H9 (cell line): ENCODE data around the gene PASK. TPM values are rescaled to one million over a fixed set of nuclear protein-coding genes. Genes with fewer than 3 reads are reported as not detected.

ENCODE experiments used
- DNase-seq: peaks from one replicate; pipeline ENCODE4 v3.0.0-alpha.2; 2017
- H2AFZ ChIP-seq: one replicate; pipeline ENCODE4 v1.6.1; 2013; ENCODE audit warnings: mild to moderate bottlenecking, low read length, control low read depth, moderate library complexity
- H2AK5ac ChIP-seq: 2 replicates; pipeline ENCODE4 v1.6.1; 2013; ENCODE audit warnings: low read length, control low read depth, mixed read lengths; ENCODE audit not compliant: insufficient read length
- H2BK120ac ChIP-seq: one replicate; pipeline ENCODE4 v1.6.1; 2013; ENCODE audit warnings: low read depth, mild to moderate bottlenecking, low read length, control low read depth, inconsistent platforms; ENCODE audit not compliant: poor library complexity, severe bottlenecking
- H2BK12ac ChIP-seq: 2 replicates; pipeline ENCODE4 v1.6.1; 2013; ENCODE audit warnings: low read length, control low read depth, mixed read lengths, low read depth; ENCODE audit not compliant: insufficient read length
- H2BK15ac ChIP-seq: 2 replicates; pipeline ENCODE4 v1.6.1; 2013; ENCODE audit warnings: low read depth, low read length, control low read depth
- H2BK20ac ChIP-seq: one replicate; pipeline ENCODE4 v1.6.1; 2013; ENCODE audit warnings: low read depth, mild to moderate bottlenecking, low read length, control low read depth, inconsistent platforms; ENCODE audit not compliant: poor library complexity, severe bottlenecking
- H2BK5ac ChIP-seq: 2 replicates; pipeline ENCODE4 v1.6.1; 2013; ENCODE audit warnings: low read length, control low read depth, mixed read lengths; ENCODE audit not compliant: insufficient read length
- H3K14ac ChIP-seq: 2 replicates; pipeline ENCODE4 v1.6.1; 2013; ENCODE audit warnings: low read length, control low read depth; ENCODE audit not compliant: insufficient read depth
- H3K18ac ChIP-seq: 2 replicates; pipeline ENCODE4 v1.6.1; 2013; ENCODE audit warnings: low read depth, mild to moderate bottlenecking, mixed read lengths, low read length, control low read depth; ENCODE audit not compliant: insufficient read length
- H3K23ac ChIP-seq: 2 replicates; pipeline ENCODE4 v1.6.1; 2013; ENCODE audit warnings: low read length, control low read depth, mixed read lengths, low read depth; ENCODE audit not compliant: insufficient read length
- H3K23me2 ChIP-seq: 2 replicates; pipeline ENCODE4 v1.6.1; 2013; ENCODE audit warnings: low read depth, mild to moderate bottlenecking, mixed read lengths, low read length, control low read depth; ENCODE audit not compliant: insufficient read length, poor library complexity, severe bottlenecking
- H3K27ac ChIP-seq: 2 replicates; pipeline ENCODE4 v1.5.1; 2013; ENCODE audit warnings: low read length, control low read depth, mixed read lengths, low read depth; ENCODE audit not compliant: insufficient read length
- H3K27me3 ChIP-seq: 2 replicates; pipeline ENCODE4 v1.6.1; 2013; ENCODE audit warnings: low read length, control low read depth, inconsistent platforms; ENCODE audit not compliant: insufficient read depth
- H3K4ac ChIP-seq: 2 replicates; pipeline ENCODE4 v1.6.1; 2013; ENCODE audit warnings: low read depth, mild to moderate bottlenecking, control low read depth, inconsistent platforms, low read length, moderate library complexity
- H3K4me1 ChIP-seq: 2 replicates; pipeline ENCODE4 v1.6.1; 2013; ENCODE audit warnings: low read length, control low read depth, inconsistent platforms; ENCODE audit not compliant: insufficient read depth
- H3K4me2 ChIP-seq: 2 replicates; pipeline ENCODE4 v1.6.1; 2013; ENCODE audit warnings: low read length, control low read depth, mixed read lengths; ENCODE audit not compliant: insufficient read length, insufficient read depth
- H3K56ac ChIP-seq: 2 replicates; pipeline ENCODE4 v1.6.1; 2013; ENCODE audit warnings: low read depth, mild to moderate bottlenecking, mixed read lengths, low read length, control low read depth; ENCODE audit not compliant: insufficient read length
- H3K79me1 ChIP-seq: 2 replicates; pipeline ENCODE4 v1.6.1; 2013; ENCODE audit warnings: low read depth, mild to moderate bottlenecking, moderate library complexity, low read length, control low read depth, inconsistent platforms; ENCODE audit not compliant: insufficient read depth, poor library complexity, severe bottlenecking
- H3K79me2 ChIP-seq: 2 replicates; pipeline ENCODE4 v1.6.1; 2013; ENCODE audit warnings: low read length, control low read depth, inconsistent platforms; ENCODE audit not compliant: insufficient read depth
- H3K9ac ChIP-seq: 2 replicates; pipeline ENCODE4 v1.6.1; 2013; ENCODE audit warnings: low read length, control low read depth, mixed read lengths; ENCODE audit not compliant: insufficient read length; ENCODE audit errors: extremely low read depth
- H3K9me3 ChIP-seq: one replicate; pipeline ENCODE4 v1.6.1; 2013; ENCODE audit warnings: low read depth, low read length, inconsistent platforms; ENCODE audit not compliant: control insufficient read depth
- H3T11ph ChIP-seq: one replicate; pipeline ENCODE4 v1.6.1; 2013; ENCODE audit warnings: mild to moderate bottlenecking, low read length, control low read depth, inconsistent platforms
- H4K20me1 ChIP-seq: one replicate; pipeline ENCODE4 v1.6.1; 2013; ENCODE audit not compliant: control insufficient read depth, insufficient read length, insufficient read depth
- H4K5ac ChIP-seq: 2 replicates; pipeline ENCODE4 v1.6.1; 2013; ENCODE audit warnings: low read depth, mild to moderate bottlenecking, mixed read lengths, low read length, control low read depth; ENCODE audit not compliant: insufficient read length
- H4K8ac ChIP-seq: replicated peaks from 2 replicates; pipeline ENCODE4 v1.6.1; 2013; ENCODE audit warnings: low read length, control low read depth, mixed read lengths, low read depth; ENCODE audit not compliant: insufficient read length
- H4K91ac ChIP-seq: 2 replicates; pipeline ENCODE4 v1.6.1; 2013; ENCODE audit warnings: low read depth, mild to moderate bottlenecking, moderate library complexity, mixed read lengths, low read length, control low read depth; ENCODE audit not compliant: insufficient read length
- H3K27ac Mint-ChIP-seq, 3 experiments: 2 replicates in 2 of 3; 3 replicates in 1 of 3; pipeline ENCODE4 v1.8.0; 2020 to 2021; ENCODE audit warnings: mixed read lengths in 3 of 3, mild to moderate bottlenecking in 1 of 3, moderate library complexity in 1 of 3
- H3K27me3 Mint-ChIP-seq: 2 replicates; pipeline ENCODE4 v1.8.0; 2021; ENCODE audit warnings: low read depth, mild to moderate bottlenecking, moderate library complexity, mixed read lengths
- H3K36me3 Mint-ChIP-seq, 3 experiments: 2 replicates in 2 of 3; 3 replicates in 1 of 3; pipeline ENCODE4 v1.8.0; 2020 to 2021; ENCODE audit warnings: low read depth in 3 of 3, mixed read lengths in 3 of 3; ENCODE audit not compliant: insufficient read depth in 1 of 3
- H3K4me1 Mint-ChIP-seq, 2 experiments: 2 replicates each; pipeline ENCODE4 v1.8.0; 2020; ENCODE audit warnings: mixed read lengths in 2 of 2
- H3K4me3 Mint-ChIP-seq, 2 experiments: 2 replicates in 1 of 2; 3 replicates in 1 of 2; pipeline ENCODE4 v1.8.0; 2020 to 2021; ENCODE audit warnings: mild to moderate bottlenecking in 2 of 2, mixed read lengths in 2 of 2, moderate library complexity in 1 of 2
- H3K9me3 Mint-ChIP-seq, 2 experiments: 2 replicates in 1 of 2; 3 replicates in 1 of 2; pipeline ENCODE4 v1.8.0; 2020; ENCODE audit warnings: mild to moderate bottlenecking in 2 of 2, mixed read lengths in 2 of 2, moderate library complexity in 1 of 2
- WGBS: extraction: QIAGEN DNeasy Blood & Tissue Kit; methylation state at CpG from one replicate; pipeline ENCODE4 v1.1.7; 2013; ENCODE audit warnings: missing lambda C conversion rate, low lambda C conversion rate, mixed read lengths; ENCODE audit not compliant: insufficient read length; ENCODE audit errors: extremely low coverage; 5-methylcytosine and 5-hydroxymethylcytosine counted together
- total RNA-seq: library from RNA; stranded (reverse); gene quantifications from 2 replicates; pipeline ENCODE4 v1.2.1, GENCODE V29; 2021
- TF ChIP-seq, protein P1 (sequence below): fragments of 200-600 bp; sonication (generic); conservative IDR thresholded peaks from 3 replicates; pipeline ENCODE4 v1.8.0; 2021; ENCODE audit warnings: antibody characterized with exemption, mild to moderate bottlenecking

Gene PASK
- total RNA-seq, 1 experiment from 2014 or later: 68.0 TPM

- Mint-ChIP-seq H3K9me3 (no peaks in the 10 kb centered on the region), H3K27me3 (no peaks in the 10 kb centered on the region), H3K4me1 (peaks cover 25 to 27% of the 10 kb centered on the region in 2 experiments), H3K27ac (no peak overlapping the region), H3K4me3 (no peak overlapping the region), H3K36me3 (peaks cover 0 to 26% (median 19%) of the 10 kb centered on the region in 3 experiments; a peak in 5 of 7 replicates)
- Histone ChIP-seq H3K27ac (no peak overlapping the region), H3K23ac (no peak overlapping the region), H2BK5ac (no peak overlapping the region), H2AK5ac (no peak overlapping the region), H3K23me2 (peaks cover 2% of the 10 kb centered on the region), H4K20me1 (no peaks in the 10 kb centered on the region), H3T11ph (no peak overlapping the region), H4K8ac (no peak overlapping the region), H3K14ac (no peak overlapping the region), H3K18ac (no peak overlapping the region), H4K91ac (no peak overlapping the region), H3K4ac (no peak overlapping the region), H2AFZ (no peak overlapping the region), H2BK15ac (no peak overlapping the region), H2BK20ac (no peak overlapping the region), H3K9me3 (no peaks in the 10 kb centered on the region), H4K5ac (no peak overlapping the region), H3K27me3 (no peaks in the 10 kb centered on the region), H3K79me1 (no peaks in the 10 kb centered on the region), H3K9ac (no peak overlapping the region), H3K56ac (no peak overlapping the region), H3K79me2 (no peaks in the 10 kb centered on the region), H3K4me2 (no peak overlapping the region), H3K4me1 (peaks cover 11% of the 10 kb centered on the region; the same call in 1 of the 2 replicates), H2BK12ac (no peak overlapping the region), H2BK120ac (no peak overlapping the region)
- WGBS: no CpG with 5 or more reads among the region's 4 CpGs
- DNase-seq: no peak
- TF ChIP-seq, protein P1, sequence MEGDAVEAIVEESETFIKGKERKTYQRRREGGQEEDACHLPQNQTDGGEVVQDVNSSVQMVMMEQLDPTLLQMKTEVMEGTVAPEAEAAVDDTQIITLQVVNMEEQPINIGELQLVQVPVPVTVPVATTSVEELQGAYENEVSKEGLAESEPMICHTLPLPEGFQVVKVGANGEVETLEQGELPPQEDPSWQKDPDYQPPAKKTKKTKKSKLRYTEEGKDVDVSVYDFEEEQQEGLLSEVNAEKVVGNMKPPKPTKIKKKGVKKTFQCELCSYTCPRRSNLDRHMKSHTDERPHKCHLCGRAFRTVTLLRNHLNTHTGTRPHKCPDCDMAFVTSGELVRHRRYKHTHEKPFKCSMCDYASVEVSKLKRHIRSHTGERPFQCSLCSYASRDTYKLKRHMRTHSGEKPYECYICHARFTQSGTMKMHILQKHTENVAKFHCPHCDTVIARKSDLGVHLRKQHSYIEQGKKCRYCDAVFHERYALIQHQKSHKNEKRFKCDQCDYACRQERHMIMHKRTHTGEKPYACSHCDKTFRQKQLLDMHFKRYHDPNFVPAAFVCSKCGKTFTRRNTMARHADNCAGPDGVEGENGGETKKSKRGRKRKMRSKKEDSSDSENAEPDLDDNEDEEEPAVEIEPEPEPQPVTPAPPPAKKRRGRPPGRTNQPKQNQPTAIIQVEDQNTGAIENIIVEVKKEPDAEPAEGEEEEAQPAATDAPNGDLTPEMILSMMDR: no peak
These were observed 5.6 kb upstream of the PASK start for GRCh38 chr2:241154915-241155314.
